DLD1 (cell line): Measurements from ENCODE around the gene ZNF599.
"Not testable (repeated sequence)": the region's sequence is repeated elsewhere in the genome, so short reads cannot be mapped to it uniquely, and the experiment has no call there.

Source experiments
- in situ Hi-C: cut with HindIII; loops from 2 replicates; pipeline ENCODE4 v1.10.0; 2017; ENCODE audit warnings: low sequenced_read_pairs

The ZNF599 gene

DNA sequence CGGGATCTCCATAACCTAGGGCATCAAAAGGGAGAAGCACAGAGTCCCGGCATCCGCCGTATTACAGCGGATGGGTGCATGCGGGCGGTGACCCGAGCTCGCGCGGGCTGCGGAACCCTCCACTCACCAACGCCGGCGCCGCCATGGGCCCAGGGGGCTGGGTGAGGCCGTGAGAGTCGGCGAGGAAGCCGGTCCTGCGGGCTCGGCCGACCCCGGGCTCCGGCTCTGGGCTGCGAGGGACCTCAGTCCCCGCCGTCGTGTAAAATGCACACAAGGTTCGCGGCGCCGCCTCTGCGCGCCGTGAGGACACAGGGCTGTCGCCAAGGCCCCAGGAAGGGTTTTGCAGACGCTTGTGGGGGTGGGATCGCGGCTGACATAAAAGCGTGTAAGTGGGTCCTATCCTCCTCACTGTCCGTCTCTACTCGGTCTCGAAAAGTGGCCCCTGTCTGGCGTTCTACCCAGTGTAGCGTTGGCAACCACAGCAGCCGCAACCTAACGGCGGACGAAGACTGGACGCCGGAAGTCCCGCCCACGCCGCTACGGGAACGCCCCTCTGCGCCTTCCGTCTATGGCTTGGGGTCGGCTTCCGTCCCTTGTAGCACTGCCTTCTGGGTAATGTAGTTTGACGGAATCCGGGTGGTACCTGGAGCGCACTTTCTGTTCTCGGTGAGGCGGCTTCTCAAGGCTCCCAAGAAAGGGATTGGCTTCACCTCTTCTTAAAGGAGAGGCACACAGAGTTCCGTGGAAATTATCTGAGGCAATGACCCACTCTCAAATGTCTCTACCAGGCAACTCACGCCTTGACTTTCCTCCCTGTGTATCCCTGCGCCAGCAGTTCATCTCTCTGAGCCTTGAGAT lies at the start of gene ZNF599:
ZNF599 (minus strand) TSS at position 519 of the 858 bp plus-strand sequence; CDS start at position 145, 374 bp downstream.
- in situ Hi-C loops: no loop called here

DNA sequence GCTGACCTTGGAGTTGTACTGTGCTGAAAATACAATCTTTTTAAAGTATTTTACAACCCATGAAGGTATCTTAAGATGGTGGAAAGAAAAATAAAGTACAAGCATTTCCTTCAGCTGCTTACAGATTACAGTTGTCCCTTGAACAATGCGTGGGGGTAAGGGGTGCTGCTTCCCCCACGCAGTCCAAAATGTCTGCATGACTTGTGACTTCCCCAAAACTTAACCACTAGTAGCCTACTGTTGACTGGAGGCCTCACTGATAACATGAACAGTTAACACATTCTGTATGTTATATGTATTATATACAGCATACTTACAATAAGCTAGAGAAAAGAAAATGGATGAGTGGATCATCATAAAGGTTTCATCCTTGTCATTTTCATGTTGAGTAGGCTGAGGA lies 45.3 kb upstream of the ZNF599 start:
- in situ Hi-C loops: no loop called here

DNA sequence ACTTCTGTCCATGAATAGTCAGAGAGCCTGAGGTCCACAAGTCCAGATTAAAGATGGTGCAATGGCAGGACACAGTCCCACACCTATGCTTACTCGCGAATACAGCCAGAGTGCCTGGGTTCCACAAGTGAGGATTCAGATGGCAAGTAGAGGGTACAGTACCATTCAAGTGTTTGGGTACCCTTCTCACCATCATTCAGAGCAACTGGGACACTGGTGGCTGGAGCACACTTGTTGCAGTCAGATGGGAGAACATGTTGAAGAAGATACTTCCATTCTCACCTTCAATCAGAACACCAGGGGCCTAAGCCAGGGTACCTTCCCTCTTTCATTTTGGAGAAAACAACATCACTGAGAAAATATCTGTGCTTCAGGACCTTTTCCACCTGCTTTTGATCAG lies 43.7 kb upstream of the ZNF599 start:
- in situ Hi-C loops: no loop called here

DNA sequence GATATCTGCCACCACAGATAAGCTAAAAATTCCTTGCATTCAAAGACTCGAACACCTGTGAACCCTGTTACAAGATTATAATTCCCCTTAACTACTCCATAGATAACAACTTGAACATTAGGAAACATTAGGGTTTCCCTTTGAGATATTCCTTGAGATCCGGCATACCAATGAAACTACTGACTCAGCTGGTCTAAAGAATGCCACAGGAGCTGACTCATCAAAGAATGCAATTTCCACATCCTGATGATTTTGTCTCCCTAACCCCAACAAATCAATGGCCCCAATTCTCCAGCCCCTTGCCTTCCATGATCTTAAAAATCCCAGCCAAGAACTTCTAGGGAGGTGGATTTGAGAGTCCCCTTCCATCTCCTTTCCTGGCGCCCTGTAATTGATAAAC lies 35.6 kb upstream of the ZNF599 start:
- in situ Hi-C loops: no loop called here

DNA sequence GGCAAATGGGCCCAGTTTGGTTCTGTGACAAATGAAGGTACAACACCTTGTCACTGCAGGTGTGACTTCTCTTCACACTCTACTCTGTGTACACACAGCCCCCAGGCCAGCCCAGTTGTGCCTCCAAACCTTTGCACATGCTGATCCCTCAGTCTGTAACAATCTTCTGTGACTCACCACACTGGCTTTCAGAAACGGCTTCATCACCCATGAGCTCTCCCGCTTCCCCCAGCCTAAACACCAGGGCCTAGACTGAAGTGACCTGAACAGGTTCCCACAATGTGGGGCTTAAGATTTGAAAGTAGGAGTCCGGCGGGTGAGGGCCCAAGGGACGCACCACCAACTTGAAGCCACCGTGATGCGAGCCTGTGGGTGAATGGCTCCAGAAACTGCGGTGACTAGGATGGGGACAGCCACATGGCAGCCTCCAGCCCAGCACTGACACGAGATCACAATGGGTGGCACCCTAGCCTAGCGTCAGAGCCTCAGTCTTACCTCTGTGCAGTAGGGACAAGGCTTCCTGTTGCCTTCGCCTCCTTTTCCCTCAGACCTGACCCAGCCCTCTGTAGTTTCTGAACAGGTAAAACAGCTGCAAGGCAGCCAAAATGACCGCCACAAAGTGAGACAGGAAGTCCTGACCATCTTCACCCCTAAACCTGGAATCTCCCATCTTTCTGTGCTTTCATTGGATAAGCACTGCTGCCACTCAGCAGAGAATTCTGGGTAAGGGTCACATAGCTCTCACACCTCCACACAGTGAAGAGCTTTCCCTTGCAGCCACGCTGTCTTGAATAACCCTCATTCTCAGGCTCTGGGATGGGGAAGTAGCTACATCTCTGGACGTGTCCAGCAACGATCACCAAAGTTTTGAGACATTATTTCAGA lies 34.2 kb upstream of the ZNF599 start:
- in situ Hi-C loops: no loop called here

GRCh38 chr19:34804115-34804514 lies 31.1 kb upstream of the ZNF599 start:
- in situ Hi-C loops: no loop called here

GRCh38 chr19:34796953-34797352 lies 23.9 kb upstream of the ZNF599 start:
- in situ Hi-C loops: not testable (repeated sequence)

DNA sequence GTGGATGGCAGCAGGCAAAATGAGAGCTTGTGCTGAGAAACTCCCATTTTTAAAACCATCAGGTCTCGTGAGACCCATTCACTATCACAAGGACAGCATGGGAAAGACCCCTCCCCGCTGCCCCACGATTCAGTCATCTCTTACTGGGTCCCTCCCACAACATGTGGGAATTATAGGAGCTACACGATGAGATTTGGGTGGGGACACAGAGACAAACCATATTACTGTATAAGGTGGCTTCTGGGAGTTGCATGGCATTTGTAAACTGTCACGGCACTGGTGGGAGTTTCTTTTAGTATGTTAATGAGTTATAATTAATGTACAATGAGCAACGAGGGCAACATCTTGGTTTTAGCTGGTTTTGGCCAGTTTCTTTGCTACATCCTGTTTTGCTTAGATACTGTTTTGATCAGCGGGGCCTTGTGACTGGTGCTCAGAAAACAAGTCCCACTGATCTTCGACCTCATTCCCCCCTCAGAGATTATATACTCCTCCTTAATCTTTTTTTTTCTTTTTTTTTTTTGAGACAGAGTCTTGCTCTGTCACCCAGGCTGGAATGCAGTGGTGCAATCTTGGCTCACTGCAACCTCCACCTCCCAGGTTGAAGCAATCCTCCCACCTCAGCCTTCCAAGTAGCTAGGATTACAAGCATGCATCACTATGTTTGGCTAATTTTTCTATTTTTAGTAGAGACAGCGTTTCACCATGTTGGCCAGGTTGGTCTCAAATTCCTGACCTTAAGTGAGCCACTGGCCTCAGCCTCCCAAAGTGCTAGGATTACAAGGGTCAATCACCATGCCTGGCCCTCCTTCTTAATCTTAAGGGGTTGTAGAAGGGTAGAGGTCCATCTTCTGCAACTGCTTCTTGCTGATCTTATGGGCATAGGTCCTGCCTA lies 21.3 kb upstream of the ZNF599 start:
- in situ Hi-C loops: no loop called here

- in situ Hi-C loops: no loop called here
These were observed 20.6 kb upstream of the ZNF599 start for GRCh38 chr19:34793565-34793964.

DNA sequence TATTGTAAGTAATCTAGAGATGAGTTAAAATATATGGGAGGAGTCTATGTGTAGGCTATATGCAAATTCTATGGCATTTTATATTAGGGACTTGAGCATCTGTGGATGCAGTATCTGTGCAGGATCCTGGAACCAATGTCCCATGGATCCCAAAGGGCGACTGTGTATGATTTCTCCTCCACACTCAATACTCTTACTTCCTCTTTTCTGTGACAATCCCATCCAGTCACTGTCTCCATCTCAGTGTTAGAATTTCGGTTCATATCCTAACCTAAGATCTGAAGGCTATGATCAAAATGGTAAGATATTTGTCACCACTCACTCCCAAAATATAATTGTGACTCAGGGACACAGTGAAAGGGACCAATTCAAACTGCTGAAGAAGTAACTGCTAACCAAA lies 15.1 kb upstream of the ZNF599 start:
- in situ Hi-C loops: no loop called here

GRCh38 chr19:34787059-34787824 lies 14.2 kb upstream of the ZNF599 start:
- in situ Hi-C loops: no loop called here

DNA sequence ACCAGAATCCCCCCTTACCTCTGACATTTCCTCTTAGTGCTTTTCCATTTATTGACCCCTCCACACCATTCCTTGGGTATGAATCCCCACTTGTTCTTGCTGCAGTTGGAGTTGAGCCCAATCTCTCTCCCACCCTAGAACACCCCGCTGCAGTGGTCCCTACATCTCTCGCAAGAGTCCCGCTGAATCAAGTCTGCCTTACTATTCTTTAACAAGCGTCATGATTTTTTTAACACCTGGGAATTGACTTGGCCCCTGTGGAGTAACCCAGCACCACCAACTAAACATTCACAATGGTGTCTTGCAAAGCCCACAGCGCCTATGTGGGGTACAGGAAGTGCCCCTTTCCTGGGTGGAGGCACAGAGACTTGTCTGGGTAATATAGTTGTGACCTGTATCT lies 13.2 kb upstream of the ZNF599 start:
- in situ Hi-C loops: no loop called here

- in situ Hi-C loops: no loop called here
These were observed 6.6 kb upstream of the ZNF599 start for GRCh38 chr19:34779652-34780051.

DNA sequence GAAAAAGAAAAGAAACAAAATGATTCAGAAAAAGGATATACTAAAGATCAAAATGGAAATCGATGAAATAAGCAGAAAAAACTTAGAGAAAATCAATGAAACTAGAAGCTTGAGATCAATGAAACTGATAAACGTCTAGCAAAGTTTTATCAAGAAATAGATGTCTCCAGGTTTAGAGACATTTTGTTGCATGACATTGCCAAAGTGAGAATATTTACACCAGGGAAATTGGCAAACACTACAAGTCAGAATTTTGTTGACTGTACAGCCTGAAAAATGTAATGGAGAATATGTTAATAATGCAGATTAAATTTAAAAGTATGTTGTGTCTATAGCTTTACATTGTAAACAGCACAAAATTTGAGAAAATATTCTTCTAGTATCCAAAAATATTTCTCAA lies 5.3 kb upstream of the ZNF599 start:
- in situ Hi-C loops: no loop called here

DNA sequence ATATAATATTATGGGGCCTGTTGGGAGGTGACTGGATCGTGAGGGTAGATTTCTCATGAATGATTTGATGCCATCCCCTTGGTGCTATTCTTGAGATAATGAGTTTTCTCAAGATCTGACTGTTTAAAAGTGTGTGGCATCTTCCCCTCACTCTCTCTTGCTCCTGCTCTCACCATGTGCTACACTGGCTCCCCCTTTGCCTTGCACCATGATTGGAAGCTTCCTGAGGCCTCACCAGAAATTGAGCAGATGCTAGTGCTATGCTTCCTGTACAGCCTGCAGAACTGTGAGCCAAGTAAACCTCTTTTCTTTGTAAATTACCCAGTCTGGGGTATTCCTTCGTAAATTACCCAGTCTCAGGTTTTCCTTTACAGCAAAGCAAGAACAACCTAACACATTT lies 1.8 kb upstream of the ZNF599 start:
- in situ Hi-C loops: no loop called here

GRCh38 chr19:34773555-34773864 lies 495 bp upstream of the ZNF599 start:
- in situ Hi-C loops: no loop called here

DNA sequence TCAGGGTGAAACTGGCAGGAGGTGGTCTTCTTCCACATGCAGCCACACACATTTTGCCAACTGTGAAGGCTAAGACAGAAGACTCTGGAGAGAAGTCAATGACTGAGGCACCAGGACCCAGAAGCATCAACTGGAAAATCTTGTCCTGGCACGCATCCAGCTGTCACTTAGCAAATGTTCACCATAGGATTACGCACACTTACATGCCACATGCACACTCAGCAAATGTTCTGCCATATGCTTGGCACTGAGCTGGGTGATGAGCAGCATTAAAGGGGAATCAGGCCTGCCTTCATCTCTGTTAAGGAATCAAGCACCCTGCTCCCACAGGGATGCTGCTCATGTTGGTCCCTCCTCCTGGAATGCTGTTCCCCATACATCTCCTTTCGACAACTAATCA lies 5.1 kb downstream of the ZNF599 start:
- in situ Hi-C loops: no loop called here

DNA sequence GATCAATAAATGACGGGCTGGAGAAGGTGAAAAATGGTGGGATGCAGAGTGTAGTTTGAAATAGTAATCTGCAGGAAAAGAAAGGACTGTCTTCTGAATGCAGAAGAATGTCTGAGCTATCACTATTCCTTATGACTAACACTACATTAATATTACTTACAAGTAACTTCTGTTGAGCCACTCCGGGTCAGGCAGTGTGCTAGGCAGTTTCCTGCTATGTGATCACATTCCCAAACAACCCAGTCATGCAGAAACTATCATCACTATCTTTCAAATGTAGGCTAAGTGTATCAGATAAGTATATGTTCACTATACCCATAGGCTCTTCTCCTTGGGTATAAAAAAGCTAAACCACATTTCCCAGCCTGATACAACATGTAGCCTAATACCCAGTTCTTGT lies 6.6 kb downstream of the ZNF599 start:
- in situ Hi-C loops: no loop called here

DNA sequence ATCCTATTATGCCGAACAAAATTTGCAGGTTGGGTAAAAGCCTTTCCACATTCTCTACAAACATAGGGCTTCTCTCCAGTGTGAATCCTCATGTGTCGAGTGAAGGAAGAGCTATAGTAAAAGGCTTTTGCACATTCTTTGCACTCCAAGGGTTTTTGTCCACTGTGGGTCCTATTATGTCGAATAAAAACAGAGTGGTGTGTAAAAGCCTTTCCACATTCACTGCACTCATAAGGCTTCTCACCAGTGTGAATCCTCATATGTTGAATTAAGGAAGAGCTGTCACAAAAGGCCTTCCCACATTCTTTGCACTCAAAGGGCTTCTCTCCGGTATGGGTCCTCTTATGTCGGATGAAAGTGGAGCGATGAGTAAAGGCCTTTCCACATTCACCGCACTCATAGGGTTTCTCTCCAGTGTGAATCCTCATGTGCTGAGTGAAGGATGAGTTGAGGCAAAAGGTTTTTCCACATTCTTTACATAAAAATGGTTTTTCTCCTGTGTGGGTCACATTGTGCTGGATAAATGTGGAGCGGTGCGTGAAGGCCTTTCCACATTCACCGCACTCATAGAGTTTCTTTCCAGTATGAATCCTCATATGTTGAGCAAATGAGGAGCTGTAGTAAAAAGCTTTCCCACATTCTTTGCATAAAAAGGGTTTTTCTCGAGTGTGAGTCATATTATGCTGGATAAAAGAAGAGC lies 13.6 kb downstream of the ZNF599 start:
- in situ Hi-C loops: no loop called here

DNA sequence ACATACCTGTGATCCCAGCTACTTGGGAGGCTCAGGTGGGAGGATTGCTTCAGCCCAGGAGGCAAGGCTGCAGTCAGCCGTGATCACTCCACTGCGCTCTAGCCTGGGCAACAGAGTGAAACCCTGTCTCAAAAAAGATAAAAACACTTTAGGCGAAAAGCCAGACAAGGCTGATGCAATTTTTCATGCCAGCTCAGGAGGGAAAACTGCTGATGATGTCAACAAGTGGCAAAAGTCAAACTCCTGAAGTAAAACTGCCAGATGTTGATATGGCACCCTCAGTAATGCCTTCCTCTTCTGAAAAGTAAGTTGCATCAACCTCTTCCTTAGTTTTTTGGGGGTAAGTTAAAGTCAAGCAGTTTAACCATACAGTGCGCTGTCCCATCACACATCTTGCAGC lies 15.6 kb downstream of the ZNF599 start:
- in situ Hi-C loops: no loop called here
